HCT116 (cell line): Measurements from ENCODE around the gene GYPC. TPM values are rescaled to one million over a fixed set of nuclear protein-coding genes. Genes with fewer than 3 reads are reported as not detected.

Source experiments
- ATAC-seq: fragments of 200-7000 bp; cut with Tn5 transposase; 2 replicates; pipeline ENCODE4 v1.9.1; 2020; ENCODE audit warnings: mild to moderate bottlenecking, moderate library complexity
- BruUV-seq: library from RNA; stranded (reverse); fragments of 400-500 nt; replicated peaks from 2 replicates; lab custom pipeline; 2021; lab: Mats Ljungman, UMichigan
- CTCF ChIA-PET: fragments of 300-600 bp; sonication (Branson Sonifier 250); formaldehyde crosslinking; loops from one replicate; lab custom pipeline; 2021; ENCODE audit warnings: antibody characterized with exemption; lab: Charles Lee
- POLR2A ChIA-PET: fragments of 300-600, 350-600 bp; sonication (Branson Sonifier 250); formaldehyde crosslinking; loops from one replicate; lab custom pipeline; 2021; ENCODE audit warnings: antibody characterized with exemption; lab: Charles Lee
- RAD21 ChIA-PET, 2 experiments: fragments of 300-600 bp; sonication (Branson Sonifier 250); formaldehyde crosslinking; loops; one replicate each; lab custom pipeline; 2023; ENCODE audit warnings: low total read pairs in 2 of 2; ENCODE audit not compliant: uncharacterized antibody in 2 of 2, unreplicated experiment in 2 of 2, low non-redundant PET in 1 of 2; lab: Charles Lee
- DNase-seq: peaks from one replicate; pipeline ENCODE4 v3.0.0-alpha.2; 2010; ENCODE audit warnings: low read depth, low spot score
- H2AFZ ChIP-seq: fragments of 200-600 bp; shearing (Covaris generic), sonication (generic); 2 replicates; pipeline ENCODE4 v1.6.1; 2017; ENCODE audit warnings: low read depth, mixed run types, mixed read lengths, antibody characterized with exemption, low read length; ENCODE audit not compliant: poor library complexity, severe bottlenecking
- H3K27ac ChIP-seq: 2 replicates; pipeline ENCODE4 v1.5.1; 2012; ENCODE audit warnings: low read depth, low read length
- H3K27me3 ChIP-seq: fragments of 200-600 bp; sonication (generic); 2 replicates; pipeline ENCODE4 v1.6.1; 2016; ENCODE audit warnings: mixed run types, low read length, mixed read lengths; ENCODE audit not compliant: insufficient read depth
- H3K36me3 ChIP-seq, 2 experiments: fragments of 200-500 bp in 1 of 2; fragments of 200-600 bp in 1 of 2; sonication (Bioruptor generic) in 1 of 2; sonication (generic) in 1 of 2; 2 replicates each; pipeline versions ENCODE4 v1.5.1 to v1.6.1; 2014 to 2016; ENCODE audit warnings: low read length in 2 of 2, inconsistent platforms in 1 of 2, mixed read lengths in 1 of 2, mixed run types in 1 of 2; ENCODE audit not compliant: insufficient read depth in 2 of 2, control insufficient read depth in 1 of 2
- H3K4me1 ChIP-seq, 2 experiments: fragments of 200-600 bp in 1 of 2; sonication (generic) in 1 of 2; 2 replicates each; pipeline versions ENCODE4 v1.5.1 to v1.6.1; 2012 to 2017; ENCODE audit warnings: low read length in 2 of 2, inconsistent platforms in 1 of 2, mild to moderate bottlenecking in 1 of 2, mixed read lengths in 1 of 2, mixed run types in 1 of 2, moderate library complexity in 1 of 2; ENCODE audit not compliant: insufficient read depth in 2 of 2, control insufficient read depth in 1 of 2
- H3K4me2 ChIP-seq: fragments of 200-600 bp; sonication (generic); 2 replicates; pipeline ENCODE4 v1.6.1; 2017; ENCODE audit warnings: mixed run types, low read length, mixed read lengths
- H3K4me3 ChIP-seq, 2 experiments: fragments of 200-600 bp in 1 of 2; sonication (generic) in 1 of 2; replicated peaks in 1 of 2; 2 replicates each; pipeline ENCODE4 v1.5.1; 2011 to 2016; ENCODE audit warnings: low read length in 2 of 2, control low read depth in 1 of 2, low read depth in 1 of 2, mild to moderate bottlenecking in 1 of 2, mixed read lengths in 1 of 2, mixed run types in 1 of 2
- H3K79me2 ChIP-seq: fragments of 200-600 bp; sonication (generic); 2 replicates; pipeline ENCODE4 v1.6.1; 2017; ENCODE audit warnings: mild to moderate bottlenecking, mixed run types, low read length, moderate library complexity, mixed read lengths; ENCODE audit not compliant: insufficient read depth
- H3K9ac ChIP-seq: fragments of 200-600 bp; sonication (generic); 2 replicates; pipeline ENCODE4 v1.6.1; 2016; ENCODE audit warnings: low read length, mixed read lengths
- H3K9me2 ChIP-seq: fragments of 200-600 bp; sonication (generic), shearing (Covaris generic); 2 replicates; pipeline ENCODE4 v1.6.1; 2017; ENCODE audit warnings: mixed run types, mild to moderate bottlenecking, moderate library complexity; ENCODE audit not compliant: insufficient read depth
- H3K9me3 ChIP-seq, 2 experiments: fragments of 200-500 bp in 1 of 2; fragments of 200-600 bp in 1 of 2; sonication (Bioruptor generic) in 1 of 2; sonication (generic) in 1 of 2; 2 replicates each; pipeline ENCODE4 v1.6.1; 2014 to 2017; ENCODE audit warnings: low read length in 2 of 2, mixed read lengths in 2 of 2, inconsistent platforms in 1 of 2, low read depth in 1 of 2, mild to moderate bottlenecking in 1 of 2, mixed run types in 1 of 2, moderate library complexity in 1 of 2; ENCODE audit not compliant: control insufficient read depth in 1 of 2, insufficient read depth in 1 of 2
- H4K20me1 ChIP-seq: fragments of 200-600 bp; sonication (generic), shearing (Covaris generic); 2 replicates; pipeline ENCODE4 v1.6.1; 2017; ENCODE audit warnings: mixed run types, mild to moderate bottlenecking, moderate library complexity; ENCODE audit not compliant: insufficient read depth
- ATF3 ChIP-seq: IDR thresholded peaks from 2 replicates; pipeline ENCODE4 v1.6.1; 2012
- CEBPB ChIP-seq: IDR thresholded peaks from 2 replicates; pipeline ENCODE4 v1.6.1; 2012; ENCODE audit warnings: low read depth
- CTCF ChIP-seq, 3 experiments: fragments of 200-600 bp in 1 of 3; sonication (generic) in 1 of 3; IDR thresholded peaks in 2 of 3; conservative IDR thresholded peaks in 1 of 3; 2 replicates each; pipeline ENCODE4 v1.5.1; 2012 to 2017; ENCODE audit warnings: low read depth in 2 of 3, low read length in 2 of 3, antibody characterized with exemption in 1 of 3, borderline replicate concordance in 1 of 3, control low read depth in 1 of 3, mild to moderate bottlenecking in 1 of 3, mixed read lengths in 1 of 3, mixed run types in 1 of 3, moderate library complexity in 1 of 3; ENCODE audit not compliant: insufficient read depth in 1 of 3
- EGR1 ChIP-seq: IDR thresholded peaks from 2 replicates; pipeline ENCODE4 v1.6.1; 2012; ENCODE audit warnings: low read depth
- ELF1 ChIP-seq: IDR thresholded peaks from 2 replicates; pipeline ENCODE4 v1.6.1; 2012; ENCODE audit warnings: low read depth, borderline replicate concordance
- POLR2A ChIP-seq: IDR thresholded peaks from 2 replicates; pipeline ENCODE4 v1.7.0; 2011; ENCODE audit warnings: borderline replicate concordance; ENCODE audit not compliant: insufficient read depth, insufficient read length; ENCODE audit errors: extremely low read depth
- REST ChIP-seq: IDR thresholded peaks from 2 replicates; pipeline ENCODE4 v1.6.1; 2012; ENCODE audit warnings: low read depth
- SIN3A ChIP-seq: IDR thresholded peaks from 2 replicates; pipeline ENCODE4 v1.6.1; 2012; ENCODE audit warnings: low read depth
- TCF7L2 ChIP-seq: IDR thresholded peaks from 2 replicates; pipeline ENCODE4 v1.7.0; 2011; ENCODE audit warnings: borderline replicate concordance, inconsistent platforms; ENCODE audit not compliant: insufficient read depth, insufficient read length; ENCODE audit errors: extremely low read depth
- YY1 ChIP-seq: IDR thresholded peaks from 2 replicates; pipeline ENCODE4 v1.6.1; 2011; ENCODE audit warnings: low read length, low read depth, moderate library complexity, mild to moderate bottlenecking; ENCODE audit not compliant: insufficient replicate concordance; ENCODE audit errors: extremely low read depth
- ZBTB33 ChIP-seq: IDR thresholded peaks from 2 replicates; pipeline ENCODE4 v1.6.1; 2011; ENCODE audit warnings: mild to moderate bottlenecking, low read length, moderate library complexity; ENCODE audit not compliant: insufficient replicate concordance; ENCODE audit errors: extremely low read depth
- intact Hi-C: fragments of 100-400 bp; cut with micrococcal nuclease; formaldehyde crosslinking; loops from 2 replicates; pipeline ENCODE4 v1.10.0; 2022
- total RNA-seq: library from RNA; stranded (reverse); gene quantifications from one replicate; pipeline ENCODE4 v1.2.1, GENCODE V29; 2021; ENCODE audit not compliant: unreplicated experiment

Gene GYPC
- total RNA-seq, 1 experiment from 2014 or later = 0.66 TPM

- CTCF ChIA-PET = no interaction called here
- Histone ChIP-seq H3K4me3 (no peak overlapping the region), H4K20me1 (no peaks in the 10 kb centered on the region), H3K4me2 (no peak overlapping the region), H2AFZ (no peak overlapping the region), H3K9me3 (no peaks in the 10 kb centered on the region), H3K9ac (no peak overlapping the region), H3K27ac (no peak overlapping the region), H3K9me2 (no peaks in the 10 kb centered on the region), H3K79me2 (no peaks in the 10 kb centered on the region), H3K4me1 (no peaks in the 10 kb centered on the region), H3K36me3 (no peaks in the 10 kb centered on the region), H3K27me3 (no peaks in the 10 kb centered on the region)
- no peak for DNase-seq
- intact Hi-C loops = no loop called here
- no peak for ATAC-seq
- no TSS peak for BruUV-seq
- POLR2A ChIA-PET = no interaction called here
- RAD21 ChIA-PET = no interaction called here
- no peak for TF ChIP-seq POLR2A
- TF ChIP-seq REST = no peak
- no peak for TF ChIP-seq YY1
- TF ChIP-seq ATF3 = no peak
- TF ChIP-seq SIN3A = no peak
- no peak for TF ChIP-seq CEBPB
- no peak for TF ChIP-seq EGR1
- TF ChIP-seq CTCF (IDR thresholded peaks at IDR 0.05 in 2 of 3, conservative IDR thresholded peaks at IDR 0.05 in 1 of 3; ENCODE audit: borderline replicate concordance in 1 of 3, insufficient read depth in 1 of 3, low read depth in 2 of 3, low read length in 2 of 3) = no peak
- TF ChIP-seq ELF1 = no peak
- no peak for TF ChIP-seq ZBTB33
- TF ChIP-seq TCF7L2 = no peak
Observed at GRCh38 chr2:126623000-126623399, 33.0 kb upstream of the GYPC start.
